ENCODE data around the gene PLEKHG4.

GRCh38 chr16:67299269-67299668, 19.9 kb downstream of the PLEKHG4 start:
- no peak for TF ChIP-seq EZH2phosphoT487 (IDR thresholded peaks at IDR 0.05; ENCODE audit: low read depth)
- no peak for TF ChIP-seq CTCF (IDR thresholded peaks at IDR 0.05; ENCODE audit: low read depth, low read length)

Data from OCI-LY3 (cell line).